Astrocyte of the cerebellum (primary cell): ENCODE data around the gene RAB20.

ENCODE experiments used
- DNase-seq: peaks from one replicate; pipeline ENCODE4 v3.0.0-alpha.2; 2011; ENCODE audit warnings: low read depth
- H3K4me3 ChIP-seq: 2 replicates; pipeline ENCODE4 v1.5.1; 2011; ENCODE audit warnings: mild to moderate bottlenecking, low read depth, low read length, moderate library complexity
- in situ Hi-C: cut with HindIII; loops from 2 replicates; pipeline ENCODE4 v1.10.0; 2017; ENCODE audit warnings: low sequenced_read_pairs
- TF ChIP-seq, protein P1 (sequence below): IDR thresholded peaks from 2 replicates; pipeline ENCODE4 v1.5.1; 2012; ENCODE audit warnings: low read length, low read depth, moderate library complexity, mild to moderate bottlenecking; ENCODE audit errors: missing control alignments

RAB20 gene

DNA sequence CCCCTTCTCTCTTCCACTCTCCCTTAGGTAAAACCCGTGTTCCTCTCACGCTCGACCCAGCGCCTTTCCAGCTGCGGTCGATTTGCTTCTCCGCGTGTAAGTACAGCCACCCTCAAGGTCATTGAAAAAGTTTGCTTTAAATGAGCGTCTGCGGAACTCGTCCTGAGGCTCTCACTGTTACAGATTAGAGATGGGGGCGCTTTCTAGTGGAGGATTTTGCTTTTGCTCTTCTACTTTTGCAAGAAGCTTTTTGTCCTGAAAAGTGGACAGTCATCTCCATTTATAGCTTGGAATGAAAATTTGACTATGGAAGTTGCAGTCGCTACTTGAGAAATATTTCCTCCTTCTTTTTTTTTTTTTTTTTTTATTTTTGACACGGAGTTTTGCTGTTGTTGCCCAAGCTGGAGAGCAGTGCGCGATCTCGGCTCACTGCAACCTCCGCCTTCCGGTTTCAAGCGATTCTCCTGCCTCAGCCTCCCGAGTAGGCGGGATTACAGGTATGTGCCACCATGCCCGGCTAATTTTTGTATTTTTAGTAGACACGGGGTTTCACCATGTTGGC lies 595 bp upstream of the RAB20 start:
- in situ Hi-C loops, result no loop called here
- TF ChIP-seq, protein P1, sequence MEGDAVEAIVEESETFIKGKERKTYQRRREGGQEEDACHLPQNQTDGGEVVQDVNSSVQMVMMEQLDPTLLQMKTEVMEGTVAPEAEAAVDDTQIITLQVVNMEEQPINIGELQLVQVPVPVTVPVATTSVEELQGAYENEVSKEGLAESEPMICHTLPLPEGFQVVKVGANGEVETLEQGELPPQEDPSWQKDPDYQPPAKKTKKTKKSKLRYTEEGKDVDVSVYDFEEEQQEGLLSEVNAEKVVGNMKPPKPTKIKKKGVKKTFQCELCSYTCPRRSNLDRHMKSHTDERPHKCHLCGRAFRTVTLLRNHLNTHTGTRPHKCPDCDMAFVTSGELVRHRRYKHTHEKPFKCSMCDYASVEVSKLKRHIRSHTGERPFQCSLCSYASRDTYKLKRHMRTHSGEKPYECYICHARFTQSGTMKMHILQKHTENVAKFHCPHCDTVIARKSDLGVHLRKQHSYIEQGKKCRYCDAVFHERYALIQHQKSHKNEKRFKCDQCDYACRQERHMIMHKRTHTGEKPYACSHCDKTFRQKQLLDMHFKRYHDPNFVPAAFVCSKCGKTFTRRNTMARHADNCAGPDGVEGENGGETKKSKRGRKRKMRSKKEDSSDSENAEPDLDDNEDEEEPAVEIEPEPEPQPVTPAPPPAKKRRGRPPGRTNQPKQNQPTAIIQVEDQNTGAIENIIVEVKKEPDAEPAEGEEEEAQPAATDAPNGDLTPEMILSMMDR, result no peak
- DNase-seq, result no peak
- H3K4me3 ChIP-seq, result peak overlapping the region; percentile 62

DNA sequence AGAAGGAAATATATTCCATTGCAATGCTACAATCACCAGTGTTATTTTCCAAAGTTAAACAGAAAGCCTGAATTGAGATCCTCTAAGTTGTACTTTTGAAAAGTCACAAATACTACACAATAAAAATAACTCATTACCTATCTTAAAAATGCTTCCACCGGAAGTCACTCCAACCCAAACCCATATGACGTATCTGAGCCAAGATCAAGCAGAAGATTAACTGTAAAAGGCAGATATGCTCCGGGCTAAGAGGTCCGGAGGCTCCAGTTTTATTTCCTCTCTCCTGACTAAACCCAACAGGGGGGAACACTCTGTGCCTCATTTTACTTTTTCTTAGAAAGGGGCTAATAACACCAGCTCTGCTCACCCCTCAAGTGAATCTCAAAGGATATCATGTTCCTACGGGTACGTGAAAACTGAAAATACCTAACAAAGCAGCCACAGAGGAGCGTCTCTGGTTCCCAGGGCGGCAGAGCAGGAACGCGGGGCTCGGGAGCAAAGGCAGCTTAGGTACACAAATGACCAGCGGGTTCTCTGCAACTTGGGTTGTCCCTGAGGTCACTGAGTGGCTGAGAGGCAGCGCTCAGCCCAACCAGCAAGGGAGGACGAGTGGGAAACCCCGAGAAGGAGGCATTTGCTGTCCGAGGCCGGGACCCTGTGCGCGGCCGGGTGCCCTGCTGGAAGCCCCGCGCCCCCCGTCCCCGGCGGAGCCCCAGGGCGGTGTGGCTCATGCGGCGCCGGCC lies 750 bp downstream of the RAB20 start:
- TF ChIP-seq, protein P1, result no peak
- in situ Hi-C loops, result no loop called here
- H3K4me3 ChIP-seq, result peak overlapping the region; percentile 62
- DNase-seq, result no peak

DNA sequence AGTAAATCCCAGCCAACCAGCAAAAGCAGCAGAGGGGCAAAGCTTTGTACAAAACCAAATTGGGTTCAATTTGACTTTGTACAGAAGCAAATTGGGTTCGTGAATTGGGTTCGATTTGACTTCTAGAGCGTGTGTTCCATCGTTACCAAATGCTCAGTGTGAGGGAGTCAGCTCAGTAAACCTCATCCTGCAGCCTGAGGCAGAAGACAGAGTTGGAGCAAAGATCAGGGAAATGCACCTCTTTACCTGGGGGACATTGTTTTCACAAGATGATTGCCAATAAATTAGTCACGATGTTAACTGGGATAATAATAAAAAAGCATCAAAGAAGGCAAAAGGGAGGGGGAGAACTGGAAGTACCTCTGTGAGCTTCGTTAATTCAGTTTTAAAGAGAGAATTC lies 1.5 kb downstream of the RAB20 start:
- TF ChIP-seq, protein P1, result no peak
- H3K4me3 ChIP-seq, result no peak overlapping the region
- in situ Hi-C loops, result no loop called here
- DNase-seq, result no peak

DNA sequence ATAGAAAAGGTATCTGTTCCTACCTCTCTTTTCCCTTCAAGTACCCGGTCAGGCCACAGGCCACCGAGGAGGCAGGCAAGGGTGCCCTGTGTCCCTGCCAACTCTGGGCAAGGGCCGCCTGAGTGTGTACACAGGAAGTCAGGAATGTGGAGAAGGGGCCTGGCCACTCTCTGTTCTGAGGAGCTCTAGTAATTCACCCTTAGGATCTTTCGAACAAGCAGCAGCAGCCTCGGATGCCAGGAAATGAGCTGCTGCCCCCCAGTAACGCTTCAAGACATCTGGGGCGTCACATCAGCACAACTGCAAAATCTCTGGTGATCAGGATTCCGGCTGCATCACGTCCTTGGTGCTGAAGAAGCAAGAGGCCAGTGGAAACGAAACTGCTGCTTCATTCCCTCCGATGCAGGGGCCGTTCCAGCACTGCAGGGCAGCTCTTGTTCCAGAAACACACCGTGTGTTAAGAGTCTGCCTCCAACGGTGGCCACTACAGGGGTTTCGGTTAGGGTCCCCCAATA lies 2.0 kb downstream of the RAB20 start:
- TF ChIP-seq, protein P1, result no peak
- in situ Hi-C loops, result no loop called here
- no peak overlapping the region for H3K4me3 ChIP-seq
- DNase-seq, result no peak

DNA sequence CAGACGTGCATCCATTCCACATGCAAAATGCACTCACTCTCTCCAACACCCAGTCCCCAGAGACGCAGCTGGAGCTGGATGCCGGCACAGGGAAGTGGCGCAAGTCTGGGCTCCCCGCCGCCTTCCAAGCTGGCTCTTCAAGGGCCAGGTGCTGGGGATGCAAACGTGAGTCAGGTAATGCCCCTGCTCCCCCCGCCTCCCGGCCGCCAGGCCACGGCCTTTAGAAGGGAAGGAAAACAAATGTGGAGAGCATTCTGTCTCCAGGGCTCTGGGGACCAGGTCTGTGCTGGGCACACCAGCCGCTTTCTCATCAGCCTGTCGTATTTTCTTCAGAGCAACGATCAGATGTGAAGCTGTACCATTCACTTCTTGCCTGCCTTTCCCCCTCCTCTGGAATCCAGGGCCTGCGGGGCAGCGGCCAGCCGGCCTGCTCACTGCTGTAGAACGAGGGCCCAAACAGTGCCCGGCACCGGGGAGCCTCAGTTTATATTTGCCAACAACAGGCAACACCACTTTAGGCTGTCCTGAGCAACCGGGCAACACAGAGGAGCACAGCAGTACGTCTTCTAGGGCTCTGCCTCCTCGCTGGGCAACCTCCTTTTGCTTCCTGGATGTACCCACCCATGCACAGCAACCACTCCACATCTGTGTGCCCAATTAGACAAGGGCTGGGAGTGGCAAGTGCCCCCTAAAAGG lies 3.8 kb downstream of the RAB20 start:
- TF ChIP-seq, protein P1, result no peak
- no peak overlapping the region for H3K4me3 ChIP-seq
- DNase-seq, result no peak
- in situ Hi-C loops, result no loop called here

DNA sequence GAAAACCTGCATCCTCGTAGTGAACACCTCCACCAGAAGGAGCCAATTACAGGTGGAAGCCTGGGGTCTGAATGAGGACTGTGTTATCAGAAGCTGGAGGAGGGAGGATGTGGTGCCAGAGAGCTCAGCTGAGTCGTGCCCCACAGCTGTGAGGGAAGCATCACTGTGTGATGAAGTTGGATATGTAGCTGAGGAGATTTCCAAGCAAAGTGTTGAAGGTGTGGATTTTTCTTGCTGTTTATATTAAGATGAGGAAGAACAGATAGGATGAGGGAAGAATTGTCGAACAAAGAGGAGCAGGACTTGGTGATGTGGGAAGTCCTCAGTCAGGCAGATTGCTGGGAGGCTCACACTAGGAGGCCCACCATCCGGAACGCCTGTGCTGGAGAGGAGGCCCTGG lies 4.4 kb downstream of the RAB20 start:
- no peak overlapping the region for H3K4me3 ChIP-seq
- TF ChIP-seq, protein P1, result no peak
- in situ Hi-C loops, result no loop called here
- no peak for DNase-seq
